ENCODE results near the gene ARMC10.
"Not testable (repeated sequence)": the region's sequence is repeated elsewhere in the genome, so short reads cannot be mapped to it uniquely, and the experiment has no call there.

ARMC10 gene

DNA sequence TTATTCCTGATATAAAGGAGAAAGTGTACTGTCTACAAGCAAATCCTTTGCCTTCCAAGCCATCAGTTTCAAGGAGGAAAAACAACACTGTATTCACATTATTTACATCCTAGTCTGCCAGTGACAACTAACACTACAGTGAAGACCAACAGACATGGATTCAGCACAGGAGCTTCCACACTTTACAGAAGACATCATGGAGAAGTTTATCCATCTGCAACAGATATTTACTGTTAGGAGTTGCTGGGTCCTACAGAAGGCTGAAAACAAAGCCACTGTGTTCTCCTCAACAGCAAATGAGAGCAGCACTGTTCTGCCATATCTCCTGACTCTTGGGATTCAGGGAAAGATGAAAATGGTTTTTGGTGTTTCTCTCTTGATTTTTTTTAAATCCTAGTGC is 42.1 kb downstream of the ARMC10 start:
- H3K4me3 ChIP-seq (ENCODE audit: low read length): no peak overlapping the region
- no peak for DNase-seq (ENCODE audit: low read depth, low spot score)

DNA sequence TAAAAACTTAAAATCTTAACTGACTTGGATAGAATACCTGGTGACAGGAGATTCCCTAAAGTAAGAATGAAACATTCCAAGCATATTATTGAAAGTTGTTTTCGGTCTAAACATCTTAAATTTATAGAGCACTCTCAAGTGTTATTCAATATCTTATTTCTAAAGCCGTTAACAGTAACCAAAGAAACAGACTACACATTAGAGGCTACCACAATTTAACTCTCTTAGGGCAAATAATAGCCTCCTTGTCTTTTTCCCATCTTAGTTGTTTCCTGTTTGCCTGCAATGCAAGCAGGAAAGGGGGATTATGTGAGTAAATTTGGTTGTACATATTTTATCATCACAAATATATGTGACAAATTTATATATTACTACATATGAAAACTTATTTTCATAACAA is 42.5 kb downstream of the ARMC10 start:
- H3K4me3 ChIP-seq (ENCODE audit: low read length): no peak overlapping the region
- no peak for DNase-seq (ENCODE audit: low read depth, low spot score)

DNA sequence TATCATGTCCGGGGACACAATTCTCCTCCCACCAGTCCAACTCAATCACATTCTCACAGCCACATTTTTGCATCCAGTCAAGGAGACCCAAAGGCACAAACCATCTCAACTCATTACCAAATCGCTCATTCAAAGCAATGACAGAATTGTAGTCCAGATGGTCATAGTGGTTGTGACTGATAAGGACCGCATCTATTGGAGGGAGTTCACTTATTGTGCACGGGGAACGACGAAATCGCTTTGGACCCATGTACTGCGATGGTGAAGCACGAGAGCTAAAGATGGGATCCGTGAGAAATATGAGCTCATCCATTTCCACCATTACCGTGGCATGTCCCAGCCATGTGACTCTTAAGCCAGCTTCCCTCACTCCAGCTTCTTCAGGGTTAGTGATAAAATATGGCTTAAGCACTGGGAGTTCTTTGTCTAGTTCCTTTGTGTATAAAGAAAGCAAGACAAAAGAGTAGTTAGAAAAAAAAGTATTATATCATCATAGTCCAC is 44.9 kb downstream of the ARMC10 start:
- DNase-seq (ENCODE audit: low read depth, low spot score): no peak
- H3K4me3 ChIP-seq (ENCODE audit: low read length): no peak overlapping the region

DNA sequence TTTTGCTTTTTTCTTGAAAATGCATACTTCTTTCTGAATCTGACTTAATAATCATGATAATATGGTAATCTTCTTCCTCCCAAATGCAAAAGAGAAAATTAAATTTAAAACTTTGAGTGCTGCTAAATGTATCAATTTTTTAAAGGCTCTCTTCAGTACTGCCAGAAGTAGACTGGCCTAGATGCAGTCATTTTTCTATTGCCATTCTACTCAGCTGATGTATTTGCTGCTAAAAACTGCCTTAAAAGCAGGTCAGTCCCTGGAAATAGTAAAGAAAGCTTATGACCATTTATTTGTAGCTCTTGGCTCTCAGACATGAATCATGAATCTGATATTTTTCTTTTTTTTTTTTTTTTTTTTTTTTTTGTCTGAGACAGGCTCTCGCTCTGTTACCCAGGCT is 45.4 kb downstream of the ARMC10 start:
- H3K4me3 ChIP-seq (ENCODE audit: low read length): no peak overlapping the region
- DNase-seq (ENCODE audit: low read depth, low spot score): no peak

GRCh38 chr7:103121641-103122040 is 46.7 kb downstream of the ARMC10 start:
- DNase-seq (ENCODE audit: low read depth, low spot score): no peak
- no peak overlapping the region for H3K4me3 ChIP-seq (ENCODE audit: low read length)

GRCh38 chr7:103123529-103123928 is 48.6 kb downstream of the ARMC10 start:
- DNase-seq (ENCODE audit: low read depth, low spot score): no peak

DNA sequence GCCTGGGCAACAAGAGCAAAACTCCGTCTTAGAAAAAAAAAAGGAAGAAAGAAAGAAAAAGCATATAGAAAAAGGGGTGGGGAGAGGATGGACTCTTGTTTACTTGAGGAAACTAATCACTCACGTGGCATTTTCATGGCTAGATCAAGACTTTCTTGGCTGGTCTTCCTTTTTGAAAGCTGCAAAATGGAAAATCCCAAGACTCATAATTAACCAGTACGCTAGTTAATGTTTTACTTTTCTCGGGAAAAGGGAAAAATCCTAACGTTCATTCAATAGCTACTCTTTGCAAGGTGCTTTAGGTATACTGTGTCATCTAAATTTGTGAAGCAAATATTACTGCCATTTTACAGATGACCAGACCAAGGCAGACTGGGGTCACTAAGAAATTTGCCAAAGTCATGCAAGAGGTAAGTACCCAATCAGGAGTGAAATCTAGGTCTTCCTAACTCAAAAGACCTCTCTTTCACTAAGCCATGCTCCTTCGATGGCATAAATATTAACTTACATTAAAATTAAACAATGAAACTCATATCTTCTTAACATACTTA is 49.6 kb downstream of the ARMC10 start:
- no peak overlapping the region for H3K4me3 ChIP-seq (ENCODE audit: low read length)
- DNase-seq (ENCODE audit: low read depth, low spot score): no peak

More at GRCh38 chr7:103123529-103123928, 48.6 kb downstream of the ARMC10 start:
- H3K4me3 ChIP-seq (ENCODE audit: low read length): no peak overlapping the region

GRCh38 chr7:103127006-103127405 is 52.1 kb downstream of the ARMC10 start:
- no peak overlapping the region for H3K4me3 ChIP-seq (ENCODE audit: low read length)
- DNase-seq (ENCODE audit: low read depth, low spot score): no peak

GRCh38 chr7:103129702-103130549 is 55.0 kb downstream of the ARMC10 start:
- no peak overlapping the region for H3K4me3 ChIP-seq (ENCODE audit: low read length)
- DNase-seq (ENCODE audit: low read depth, low spot score): no peak

DNA sequence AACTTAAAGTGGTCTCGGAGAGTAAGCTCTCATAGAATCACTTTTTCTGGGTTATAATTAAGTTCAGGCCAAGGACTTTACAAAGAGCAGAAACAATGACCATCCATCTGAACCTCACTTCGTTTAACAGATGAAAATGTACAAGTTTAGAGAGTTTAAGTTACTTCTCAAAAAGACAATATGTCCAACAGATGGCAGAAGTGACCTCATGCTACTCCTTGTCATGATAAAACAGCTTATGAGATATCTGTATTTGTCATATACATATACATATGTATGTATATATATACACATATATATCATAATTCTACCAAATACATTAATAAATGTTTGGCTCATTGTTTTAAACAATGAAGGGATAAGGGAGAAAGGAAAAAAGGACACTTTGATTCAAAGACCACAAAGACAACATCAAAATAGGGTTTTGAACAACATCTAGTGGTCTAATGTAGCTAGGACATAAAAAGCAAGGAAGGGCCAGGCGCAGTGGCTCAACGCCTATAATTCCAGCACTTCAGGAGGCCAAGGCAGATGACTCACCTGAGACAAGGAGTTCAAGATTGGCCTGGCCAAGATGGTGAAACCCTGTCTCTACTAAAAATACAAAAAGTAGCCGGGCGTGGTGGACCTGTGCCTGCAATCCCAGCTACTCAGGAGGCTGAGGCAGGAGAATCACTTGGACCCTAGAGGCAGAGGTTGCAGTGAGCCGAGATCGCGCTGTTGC is 56.1 kb downstream of the ARMC10 start:
- no peak overlapping the region for H3K4me3 ChIP-seq (ENCODE audit: low read length)
- no peak for DNase-seq (ENCODE audit: low read depth, low spot score)

DNA sequence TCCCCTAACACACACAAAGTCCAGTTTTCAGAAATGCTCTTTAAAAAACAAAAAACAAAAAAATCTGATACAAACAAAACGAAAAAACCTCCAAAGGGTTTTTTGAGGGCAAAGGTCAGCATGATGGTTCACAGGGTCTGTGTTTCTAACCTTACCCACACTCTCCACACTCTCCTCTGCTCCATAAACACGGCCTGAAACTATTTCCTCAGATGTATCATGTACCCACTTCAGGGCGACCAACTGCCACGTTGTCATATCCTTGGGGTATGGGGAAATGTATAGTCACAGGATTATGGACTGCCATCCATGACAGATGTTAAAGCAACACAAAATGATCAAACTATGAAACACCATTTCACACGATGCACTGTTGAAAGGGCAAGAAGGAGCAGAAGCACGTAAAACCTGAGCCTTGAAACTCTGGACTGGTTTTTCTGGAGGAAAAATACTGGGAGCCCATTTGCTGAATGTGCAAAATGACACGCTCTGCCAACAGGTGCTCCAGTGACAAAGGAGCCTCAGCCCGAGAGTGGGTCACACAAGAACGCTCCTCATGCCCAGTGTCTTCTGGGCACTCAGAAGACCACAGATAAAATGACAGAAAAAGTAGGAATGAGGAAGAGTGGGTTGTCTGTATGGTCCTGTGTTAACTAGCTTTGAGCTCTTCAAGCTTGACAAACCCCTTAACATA is 58.2 kb downstream of the ARMC10 start:
- DNase-seq (ENCODE audit: low read depth, low spot score): no peak
- no peak overlapping the region for H3K4me3 ChIP-seq (ENCODE audit: low read length)

DNA sequence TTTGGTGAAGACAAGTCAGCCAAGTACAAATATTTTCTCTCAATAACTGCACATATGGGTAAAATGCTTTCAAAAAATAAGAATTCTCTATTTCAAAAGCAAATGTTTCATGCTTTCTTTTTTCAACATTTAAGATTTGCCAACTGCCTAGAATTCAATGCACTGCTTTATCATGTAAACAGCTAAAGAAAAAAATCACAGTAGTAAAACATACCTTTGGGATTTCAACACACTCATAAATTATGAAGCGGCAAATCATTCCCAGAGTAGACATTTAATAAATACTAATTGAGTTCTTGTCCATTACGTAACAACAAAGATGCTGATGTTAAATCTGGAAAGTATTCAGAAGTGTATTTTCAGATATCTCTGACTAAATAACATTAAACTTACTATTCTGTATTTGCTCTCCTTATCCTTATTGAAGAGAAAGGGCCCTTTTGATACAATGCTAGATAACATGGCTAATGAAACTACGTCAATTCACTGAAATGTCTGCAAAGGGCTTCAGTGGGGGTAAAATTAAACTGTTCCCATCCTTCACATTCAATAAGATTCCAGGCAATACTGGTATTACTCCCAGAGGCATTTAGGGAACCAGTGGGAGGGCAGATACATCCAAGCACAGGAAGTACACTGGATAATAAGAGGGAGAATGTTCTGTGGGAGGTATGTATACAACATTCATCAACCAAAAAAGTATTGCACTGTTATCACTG is 60.1 kb downstream of the ARMC10 start:
- no peak overlapping the region for H3K4me3 ChIP-seq (ENCODE audit: low read length)
- DNase-seq (ENCODE audit: low read depth, low spot score): no peak

DNA sequence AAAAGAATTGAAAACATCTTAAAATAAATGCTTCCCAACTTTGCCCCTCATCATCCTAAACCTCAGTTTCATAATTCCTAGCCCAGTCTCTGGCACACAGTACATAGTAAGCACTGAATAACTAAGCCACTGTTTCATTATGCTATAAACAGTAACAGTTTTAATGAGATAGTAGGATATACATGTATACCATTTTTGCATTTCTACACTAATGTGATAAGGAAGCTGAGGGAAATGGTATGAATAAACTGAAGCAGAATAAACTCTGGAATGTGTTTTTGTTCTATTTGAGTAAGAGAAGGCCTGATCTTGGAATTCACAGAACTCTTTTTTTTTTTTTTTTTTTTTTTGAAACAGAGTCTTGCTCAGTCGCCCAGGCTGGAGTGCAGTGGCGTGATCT is 65.1 kb downstream of the ARMC10 start:
- DNase-seq (ENCODE audit: low read depth, low spot score): no peak
- no peak overlapping the region for H3K4me3 ChIP-seq (ENCODE audit: low read length)

GRCh38 chr7:103140685-103141084 is 65.7 kb downstream of the ARMC10 start:
- no peak overlapping the region for H3K4me3 ChIP-seq (ENCODE audit: low read length)
- no peak for DNase-seq (ENCODE audit: low read depth, low spot score)

GRCh38 chr7:103141753-103142404 is 66.9 kb downstream of the ARMC10 start:
- H3K4me3 ChIP-seq (ENCODE audit: low read length): no peak overlapping the region

DNA sequence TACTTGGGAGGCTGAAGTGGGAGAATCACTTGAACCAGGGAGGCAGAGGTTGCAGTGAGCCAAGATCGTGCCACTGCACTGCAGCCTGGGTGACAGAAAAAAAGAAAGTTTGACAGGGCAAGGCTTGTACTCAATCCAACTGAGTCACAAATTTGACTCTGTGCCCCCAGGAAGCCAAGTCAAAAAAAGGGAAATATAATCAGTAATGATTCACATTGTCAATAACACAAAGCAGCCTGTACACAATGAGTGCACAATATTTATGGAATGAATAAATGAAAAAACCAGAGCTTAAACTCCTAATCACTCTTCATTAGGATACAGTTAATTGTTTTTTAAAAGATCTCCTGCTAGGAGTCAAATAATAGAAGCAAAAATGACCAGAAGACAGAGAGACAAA is 67.6 kb downstream of the ARMC10 start:
- H3K4me3 ChIP-seq (ENCODE audit: low read length): no peak overlapping the region
- no peak for DNase-seq (ENCODE audit: low read depth, low spot score)

More at GRCh38 chr7:103141753-103142404, 66.9 kb downstream of the ARMC10 start:
- DNase-seq (ENCODE audit: low read depth, low spot score): no peak

- H3K4me3 ChIP-seq (ENCODE audit: low read length): no peak overlapping the region
- no peak for DNase-seq (ENCODE audit: low read depth, low spot score)
These were observed 68.9 kb downstream of the ARMC10 start for GRCh38 chr7:103143868-103144267.

DNA sequence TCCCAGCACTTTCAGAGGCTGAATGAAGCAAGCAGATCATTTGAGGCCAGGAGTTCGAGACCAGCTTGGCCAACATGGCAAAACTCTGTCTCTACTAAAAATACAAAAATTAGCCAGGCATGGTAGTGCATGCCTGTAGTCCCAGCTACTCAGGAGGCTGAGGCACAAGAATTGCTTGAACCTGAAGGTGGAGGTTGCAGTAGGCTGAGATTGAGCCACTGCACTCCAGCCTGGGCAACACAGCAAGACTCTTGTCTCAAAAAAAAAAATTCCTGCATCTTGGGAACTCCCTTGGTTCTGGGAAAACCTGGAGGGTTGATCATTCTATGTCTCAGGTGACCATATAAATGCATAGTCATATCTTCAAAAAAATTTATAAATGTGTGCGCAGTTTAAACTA is 69.8 kb downstream of the ARMC10 start:
- not testable (repeated sequence) for H3K4me3 ChIP-seq (ENCODE audit: low read length); DNase-seq (ENCODE audit: low read depth, low spot score)
